Fibroblast of lung (primary cell): ENCODE data around the gene EVI2B. TPM values are rescaled to one million over a fixed set of nuclear protein-coding genes. Genes with fewer than 3 reads are reported as not detected.
A peak's percentile ranks its signal among the peaks of the same experiment; 100 is the strongest.

Experiments
- DNase-seq, 2 donors: peaks; one replicate each; pipeline versions ENCODE4 v3.0.0 to v3.0.0-alpha.2; 2010; ENCODE audit warnings: low read depth in 2 of 2
- H2AFZ ChIP-seq: 2 replicates; pipeline ENCODE4 v1.5.1; 2012; ENCODE audit warnings: low read length, control low read depth, inconsistent platforms
- H3K27ac ChIP-seq: 2 replicates; pipeline ENCODE4 v1.5.1; 2011; ENCODE audit warnings: low read length, control low read depth; ENCODE audit not compliant: insufficient read depth
- H3K27me3 ChIP-seq: 2 replicates; pipeline ENCODE4 v1.5.1; 2011; ENCODE audit warnings: mild to moderate bottlenecking, low read length; ENCODE audit not compliant: control insufficient read depth, insufficient read depth
- H3K36me3 ChIP-seq: 2 replicates; pipeline ENCODE4 v1.5.1; 2011; ENCODE audit warnings: low read length; ENCODE audit not compliant: control insufficient read depth, insufficient read depth
- H3K4me1 ChIP-seq: 2 replicates; pipeline ENCODE4 v1.5.1; 2011; ENCODE audit warnings: low read length; ENCODE audit not compliant: control insufficient read depth, insufficient read depth; ENCODE audit errors: extremely low read depth
- H3K4me2 ChIP-seq: 2 replicates; pipeline ENCODE4 v1.5.1; 2011; ENCODE audit warnings: low read length, control low read depth; ENCODE audit not compliant: insufficient read depth; ENCODE audit errors: extremely low read depth
- H3K4me3 ChIP-seq, 4 experiments: fragments of 200-600 bp in 1 of 4; sonication (generic) in 1 of 4; replicated peaks in 1 of 4; 2 replicates each; pipeline ENCODE4 v1.5.1; 2011 to 2016; ENCODE audit warnings: low read length in 4 of 4, low read depth in 3 of 4, mild to moderate bottlenecking in 3 of 4, control low read depth in 2 of 4, inconsistent platforms in 1 of 4, mixed read lengths in 1 of 4; ENCODE audit not compliant: insufficient read depth in 1 of 4; ENCODE audit errors: control extremely low read depth in 1 of 4
- H3K79me2 ChIP-seq: 2 replicates; pipeline ENCODE4 v1.5.1; 2012; ENCODE audit warnings: mild to moderate bottlenecking, low read length, inconsistent platforms; ENCODE audit not compliant: control insufficient read depth, insufficient read depth
- H3K9ac ChIP-seq: 2 replicates; pipeline ENCODE4 v1.5.1; 2011; ENCODE audit warnings: mild to moderate bottlenecking, low read length, control low read depth; ENCODE audit not compliant: insufficient read depth
- H3K9me3 ChIP-seq: 2 replicates; pipeline ENCODE4 v1.5.1; 2012; ENCODE audit warnings: low read depth, low read length; ENCODE audit not compliant: control insufficient read depth, insufficient read depth
- H4K20me1 ChIP-seq: 2 replicates; pipeline ENCODE4 v1.5.1; 2011; ENCODE audit warnings: low read length; ENCODE audit not compliant: control insufficient read depth, insufficient read depth; ENCODE audit errors: extremely low read depth
- CTCF ChIP-seq, 2 donors: IDR thresholded peaks in 1 of 2; conservative IDR thresholded peaks in 1 of 2; 1 replicate in 1 of 2; 2 replicates in 1 of 2; pipeline ENCODE4 v1.5.1; 2011 to 2012; ENCODE audit warnings: low read length in 2 of 2, control low read depth in 1 of 2, inconsistent platforms in 1 of 2, low read depth in 1 of 2, mild to moderate bottlenecking in 1 of 2
- EZH2 ChIP-seq: IDR thresholded peaks from 2 replicates; pipeline ENCODE4 v1.5.1; 2012; ENCODE audit warnings: low read length, control low read depth, mild to moderate bottlenecking; ENCODE audit errors: missing control alignments
- polyA plus RNA-seq, 2 donors: library from polyadenylated mRNA; depleted of rRNA in 1 of 2; stranded (reverse) in 1 of 2; unstranded in 1 of 2; fragments of >200 nt; gene quantifications; 2 replicates each; pipeline ENCODE4 v1.2.1, GENCODE V29; 2011 to 2012; ENCODE audit warnings: missing spikeins in 1 of 2
- total RNA-seq: library from RNA; depleted of rRNA; stranded (reverse); fragments of >200 nt; gene quantifications from 2 replicates; pipeline ENCODE4 v1.2.1, GENCODE V29; 2014

EVI2B gene
- total and polyA plus RNA-seq, 2 donors (not counting 1 experiment from before 2014, with no cell fraction given), result 0.33 to 0.68 TPM

- Histone ChIP-seq H3K27me3 (no peaks in the 10 kb centered on the region), H2AFZ (no peak overlapping the region), H3K4me2 (peak overlapping the region; percentile 27), H3K9me3 (no peaks in the 10 kb centered on the region), H3K4me1 (peaks cover 8% of the 10 kb centered on the region), H3K79me2 (no peaks in the 10 kb centered on the region), H3K9ac (no peak overlapping the region), H3K36me3 (peaks cover 2% of the 10 kb centered on the region), H3K27ac (no peak overlapping the region), H3K4me3 (no peak overlapping the region), H4K20me1 (no peaks in the 10 kb centered on the region)
- peak; percentile 79 to 93 for DNase-seq
- TF ChIP-seq CTCF (conservative IDR thresholded peaks at IDR 0.05 in 1 of 2, IDR thresholded peaks at IDR 0.05 in 1 of 2; ENCODE audit: low read depth in 1 of 2, low read length in 2 of 2) (no peak), EZH2 (no peak)
These were observed 26.2 kb upstream of the EVI2B start for GRCh38 chr17:31339906-31340661.

- Histone ChIP-seq H3K4me3 (no peak overlapping the region), H3K27ac (no peak overlapping the region), H3K27me3 (no peaks in the 10 kb centered on the region), H3K9me3 (no peaks in the 10 kb centered on the region), H3K36me3 (peaks cover 2% of the 10 kb centered on the region), H3K9ac (no peak overlapping the region), H3K79me2 (no peaks in the 10 kb centered on the region), H2AFZ (no peak overlapping the region), H4K20me1 (no peaks in the 10 kb centered on the region), H3K4me2 (no peak overlapping the region), H3K4me1 (peaks cover 10% of the 10 kb centered on the region)
- no peak for DNase-seq
- TF ChIP-seq EZH2 (no peak), CTCF (conservative IDR thresholded peaks at IDR 0.05 in 1 of 2, IDR thresholded peaks at IDR 0.05 in 1 of 2; ENCODE audit: low read depth in 1 of 2, low read length in 2 of 2) (no peak)
These were observed 15.4 kb upstream of the EVI2B start for GRCh38 chr17:31329221-31329620.

GRCh38 chr17:31328160-31328535 lies 14.3 kb upstream of the EVI2B start:
- Histone ChIP-seq H3K4me3 (no peak overlapping the region), H4K20me1 (no peaks in the 10 kb centered on the region), H3K79me2 (no peaks in the 10 kb centered on the region), H3K36me3 (peaks cover 2% of the 10 kb centered on the region), H3K9me3 (no peaks in the 10 kb centered on the region), H3K27me3 (no peaks in the 10 kb centered on the region), H3K9ac (no peak overlapping the region), H3K4me1 (peaks cover 10% of the 10 kb centered on the region), H3K4me2 (no peak overlapping the region), H3K27ac (peak overlapping the region; percentile 33), H2AFZ (no peak overlapping the region)
- TF ChIP-seq EZH2 (no peak), CTCF (conservative IDR thresholded peaks at IDR 0.05 in 1 of 2, IDR thresholded peaks at IDR 0.05 in 1 of 2; ENCODE audit: low read depth in 1 of 2, low read length in 2 of 2) (no peak)
- peak; percentile 48 to 76 for DNase-seq
